Testis (tissue), 2 donors: ENCODE results near the gene MUC5AC.

Source experiments
- POLR2A ChIP-seq: fragments of 450-650 bp; IDR thresholded peaks from one replicate; pipeline ENCODE4 v1.6.1; 2017; ENCODE audit warnings: antibody characterized with exemption, mild to moderate bottlenecking, moderate library complexity
- TF ChIP-seq, protein P1 (sequence below), 3 experiments: fragments of 450-650 bp in 2 of 3; fragments of 200-600 bp in 1 of 3; sonication (generic) in 1 of 3; IDR thresholded peaks; one replicate each; pipeline ENCODE4 v1.5.1; 2016 to 2019; ENCODE audit warnings: antibody characterized with exemption in 3 of 3, mild to moderate bottlenecking in 2 of 3, moderate library complexity in 1 of 3

DNA sequence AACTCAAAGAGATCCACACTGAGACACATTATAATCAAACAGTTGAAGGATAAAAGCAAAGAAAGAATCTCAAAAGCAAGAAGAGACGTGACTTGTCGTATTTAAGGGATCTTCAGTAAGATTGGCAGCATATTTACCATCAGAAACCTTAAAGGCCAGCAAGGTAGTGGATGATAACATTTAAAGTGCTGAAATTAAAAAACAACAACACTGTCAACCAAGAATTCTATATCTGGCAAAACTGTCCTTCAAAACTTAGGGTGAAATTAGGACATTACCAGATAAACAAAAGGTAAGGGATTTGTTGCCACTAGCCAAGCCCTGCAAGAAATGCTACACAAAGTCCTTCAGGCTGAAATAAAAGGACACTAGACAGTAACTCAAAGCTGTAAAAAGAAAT is 54.1 kb downstream of the MUC5AC start:
- no peak for TF ChIP-seq POLR2A
- TF ChIP-seq, protein P1, sequence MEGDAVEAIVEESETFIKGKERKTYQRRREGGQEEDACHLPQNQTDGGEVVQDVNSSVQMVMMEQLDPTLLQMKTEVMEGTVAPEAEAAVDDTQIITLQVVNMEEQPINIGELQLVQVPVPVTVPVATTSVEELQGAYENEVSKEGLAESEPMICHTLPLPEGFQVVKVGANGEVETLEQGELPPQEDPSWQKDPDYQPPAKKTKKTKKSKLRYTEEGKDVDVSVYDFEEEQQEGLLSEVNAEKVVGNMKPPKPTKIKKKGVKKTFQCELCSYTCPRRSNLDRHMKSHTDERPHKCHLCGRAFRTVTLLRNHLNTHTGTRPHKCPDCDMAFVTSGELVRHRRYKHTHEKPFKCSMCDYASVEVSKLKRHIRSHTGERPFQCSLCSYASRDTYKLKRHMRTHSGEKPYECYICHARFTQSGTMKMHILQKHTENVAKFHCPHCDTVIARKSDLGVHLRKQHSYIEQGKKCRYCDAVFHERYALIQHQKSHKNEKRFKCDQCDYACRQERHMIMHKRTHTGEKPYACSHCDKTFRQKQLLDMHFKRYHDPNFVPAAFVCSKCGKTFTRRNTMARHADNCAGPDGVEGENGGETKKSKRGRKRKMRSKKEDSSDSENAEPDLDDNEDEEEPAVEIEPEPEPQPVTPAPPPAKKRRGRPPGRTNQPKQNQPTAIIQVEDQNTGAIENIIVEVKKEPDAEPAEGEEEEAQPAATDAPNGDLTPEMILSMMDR (IDR thresholded peaks at IDR 0.05): no peak
